Testis (tissue), 2 donors: ENCODE results near the gene MYOCD.

Source experiments
- CTCF ChIP-seq, 3 experiments: fragments of 450-650 bp in 2 of 3; fragments of 200-600 bp in 1 of 3; sonication (generic) in 1 of 3; IDR thresholded peaks; one replicate each; pipeline ENCODE4 v1.5.1; 2016 to 2019; ENCODE audit warnings: antibody characterized with exemption in 3 of 3, mild to moderate bottlenecking in 2 of 3, moderate library complexity in 1 of 3
- POLR2A ChIP-seq: fragments of 450-650 bp; IDR thresholded peaks from one replicate; pipeline ENCODE4 v1.6.1; 2017; ENCODE audit warnings: antibody characterized with exemption, mild to moderate bottlenecking, moderate library complexity

- TF ChIP-seq POLR2A = no peak
- no peak for TF ChIP-seq CTCF (IDR thresholded peaks at IDR 0.05)
Observed at GRCh38 chr17:12659500-12659899, 6.2 kb upstream of the MYOCD start.
